Dermis microvascular lymphatic vessel endothelial cell (primary cell): ENCODE data around the gene ZNF813. TPM values are rescaled to one million over a fixed set of nuclear protein-coding genes. Genes with fewer than 3 reads are reported as not detected.
"Not testable (repeated sequence)": the region's sequence is repeated elsewhere in the genome, so short reads cannot be mapped to it uniquely, and the experiment has no call there.

Experiments used
- DNase-seq, 2 donors: peaks; one replicate each; pipeline versions ENCODE4 v3.0.0 to v3.0.0-alpha.2; 2010; ENCODE audit warnings: low read depth in 2 of 2
- total RNA-seq: library from RNA; depleted of rRNA; stranded (reverse); fragments of >200 nt; gene quantifications from 2 replicates; pipeline ENCODE4 v1.2.1, GENCODE V29; 2014

Gene ZNF813
- total RNA-seq, 1 donor from 2014 or later = 2.7 TPM

- not testable (repeated sequence) for DNase-seq
These were observed 16.2 kb downstream of the ZNF813 start for GRCh38 chr19:53483751-53484150.

GRCh38 chr19:53485046-53486004 is 17.8 kb downstream of the ZNF813 start:
- no peak for DNase-seq

GRCh38 chr19:53492153-53492552 is 24.6 kb downstream of the ZNF813 start:
- DNase-seq = no peak

GRCh38 chr19:53497311-53498023 is 29.9 kb downstream of the ZNF813 start:
- not testable (repeated sequence) for DNase-seq

GRCh38 chr19:53498024-53498395 is 30.5 kb downstream of the ZNF813 start:
- not testable (repeated sequence) for DNase-seq

- DNase-seq = not testable (repeated sequence)
These were observed 35.6 kb downstream of the ZNF813 start for GRCh38 chr19:53503151-53503550.

- DNase-seq = peak; percentile 56 to 64
These were observed 36.3 kb downstream of the ZNF813 start for GRCh38 chr19:53503671-53504364.

GRCh38 chr19:53504365-53504703 is 36.8 kb downstream of the ZNF813 start:
- DNase-seq = peak in 1 of 2 donors; percentile 38

GRCh38 chr19:53504885-53505284 is 37.4 kb downstream of the ZNF813 start:
- peak in 1 of 2 donors; percentile 14 for DNase-seq

GRCh38 chr19:53506728-53507127 is 39.2 kb downstream of the ZNF813 start:
- no peak for DNase-seq

- no peak for DNase-seq
These were observed 40.2 kb downstream of the ZNF813 start for GRCh38 chr19:53507523-53508442.

- DNase-seq = no peak
These were observed 41.9 kb downstream of the ZNF813 start for GRCh38 chr19:53509443-53509842.

GRCh38 chr19:53509845-53510244 is 42.3 kb downstream of the ZNF813 start:
- DNase-seq = no peak

GRCh38 chr19:53511357-53511756 is 43.8 kb downstream of the ZNF813 start:
- no peak for DNase-seq

- peak; percentile 35 to 81 for DNase-seq
These were observed 44.4 kb downstream of the ZNF813 start for GRCh38 chr19:53511933-53512374.

GRCh38 chr19:53515047-53515446 is 47.5 kb downstream of the ZNF813 start:
- DNase-seq = not testable (repeated sequence)

- no peak for DNase-seq
These were observed 49.7 kb downstream of the ZNF813 start for GRCh38 chr19:53517114-53517741.

GRCh38 chr19:53518121-53518520 is 50.6 kb downstream of the ZNF813 start:
- no peak for DNase-seq

GRCh38 chr19:53518716-53519115 is 51.2 kb downstream of the ZNF813 start:
- DNase-seq = no peak

GRCh38 chr19:53519446-53519845 is 51.9 kb downstream of the ZNF813 start:
- peak; percentile 76 to 87 for DNase-seq
